NCI-H187 treated with DMSO at 0.1 percent for 48 hours (cell line): Measurements from ENCODE around the gene STAC.
"Not testable (repeated sequence)": the region's sequence is repeated elsewhere in the genome, so short reads cannot be mapped to it uniquely, and the experiment has no call there.

Experiments
- DNase-seq: peaks from one replicate; lab custom pipeline; 2025; lab: John Stamatoyannopoulos, UW

Gene STAC

GRCh38 chr3:36477655-36478054 is 97.4 kb downstream of the STAC start:
- DNase-seq = no peak

GRCh38 chr3:36480911-36481648 is 100.8 kb downstream of the STAC start:
- DNase-seq = no peak

- no peak for DNase-seq
These were observed 102.0 kb downstream of the STAC start for GRCh38 chr3:36482256-36482655.

- no peak for DNase-seq
These were observed 102.6 kb downstream of the STAC start for GRCh38 chr3:36482880-36483279.

GRCh38 chr3:36483709-36484108 is 103.4 kb downstream of the STAC start:
- DNase-seq = no peak

- no peak for DNase-seq
These were observed 104.1 kb downstream of the STAC start for GRCh38 chr3:36484386-36484785.

GRCh38 chr3:36486009-36486795 is 105.9 kb downstream of the STAC start:
- DNase-seq = no peak

- DNase-seq = no peak
These were observed 107.3 kb downstream of the STAC start for GRCh38 chr3:36487616-36488015.

- DNase-seq = no peak
These were observed 107.9 kb downstream of the STAC start for GRCh38 chr3:36488077-36488789.

- DNase-seq = no peak
These were observed 108.8 kb downstream of the STAC start for GRCh38 chr3:36489101-36489500.

- no peak for DNase-seq
These were observed 109.5 kb downstream of the STAC start for GRCh38 chr3:36489679-36490425.

GRCh38 chr3:36493051-36493450 is 112.7 kb downstream of the STAC start:
- DNase-seq = no peak

GRCh38 chr3:36494461-36495109 is 114.3 kb downstream of the STAC start:
- no peak for DNase-seq

GRCh38 chr3:36496684-36497633 is 116.7 kb downstream of the STAC start:
- DNase-seq = no peak

GRCh38 chr3:36500053-36500452 is 119.7 kb downstream of the STAC start:
- not testable (repeated sequence) for DNase-seq

- DNase-seq = no peak
These were observed 121.3 kb downstream of the STAC start for GRCh38 chr3:36501616-36502015.

- DNase-seq = no peak
These were observed 125.1 kb downstream of the STAC start for GRCh38 chr3:36505393-36505792.

- no peak for DNase-seq
These were observed 131.6 kb downstream of the STAC start for GRCh38 chr3:36511791-36512486.

- DNase-seq = no peak
These were observed 132.3 kb downstream of the STAC start for GRCh38 chr3:36512555-36512954.

GRCh38 chr3:36514171-36514570 is 133.9 kb downstream of the STAC start:
- DNase-seq = no peak
